Stimulated activated naive CD8-positive, alpha-beta T cell treated with anti-CD3 and anti-CD28 coated beads, Interleukin-15, amount 100 ng/mL, for 72 hours (primary cell): Measurements from ENCODE around the gene VASN.
"Not testable (repeated sequence)": the region's sequence is repeated elsewhere in the genome, so short reads cannot be mapped to it uniquely, and the experiment has no call there.

Experiments used
- ATAC-seq: fragments of 150-1000 bp; cut with Tn5 transposase; 2 replicates; pipeline ENCODE4 v1.10.0; 2021; ENCODE audit warnings: mild to moderate bottlenecking, moderate library complexity
- DNase-seq, 2 donors: peaks; one replicate each; pipeline ENCODE4 v3.0.0; 2021 to 2022
- H3K27ac Mint-ChIP-seq, 2 donors: one replicate each; pipeline ENCODE4 v1.8.0; 2022; ENCODE audit warnings: mild to moderate bottlenecking in 2 of 2, mixed read lengths in 2 of 2, moderate library complexity in 2 of 2
- H3K27me3 Mint-ChIP-seq: one replicate; pipeline ENCODE4 v1.8.0; 2022; ENCODE audit warnings: mixed read lengths
- H3K4me1 Mint-ChIP-seq: one replicate; pipeline ENCODE4 v1.8.0; 2022; ENCODE audit warnings: mild to moderate bottlenecking, mixed read lengths
- H3K4me3 Mint-ChIP-seq, 2 donors: one replicate each; pipeline ENCODE4 v1.8.0; 2022; ENCODE audit warnings: mild to moderate bottlenecking in 2 of 2, mixed read lengths in 2 of 2, moderate library complexity in 1 of 2
- H3K9me3 Mint-ChIP-seq, 2 donors: one replicate each; pipeline ENCODE4 v1.8.0; 2022; ENCODE audit warnings: mixed read lengths in 2 of 2

The VASN gene

GRCh38 chr16:4333308-4333638, 38.4 kb upstream of the VASN start:
- ATAC-seq: no peak
- Mint-ChIP-seq H3K27ac (peak overlapping the region in 1 of 2 donors; percentile 63), H3K9me3 (no peaks in the 10 kb centered on the region), H3K27me3 (peaks cover 4% of the 10 kb centered on the region), H3K4me1 (peaks cover 5% of the 10 kb centered on the region), H3K4me3 (no peak overlapping the region)
- no peak for DNase-seq

- H3K27me3 Mint-ChIP-seq, DNase-seq, H3K9me3 Mint-ChIP-seq, H3K4me3 Mint-ChIP-seq, H3K27ac Mint-ChIP-seq, H3K4me1 Mint-ChIP-seq, ATAC-seq: not testable (repeated sequence)
Measured at GRCh38 chr16:4333714-4334113, 37.9 kb upstream of the VASN start.

GRCh38 chr16:4334724-4335495, 36.7 kb upstream of the VASN start:
- Mint-ChIP-seq H3K27me3 (no peaks in the 10 kb centered on the region), H3K27ac (no peak overlapping the region)
- no peak for ATAC-seq

GRCh38 chr16:4336701-4337539, 34.7 kb upstream of the VASN start:
- DNase-seq (no peak), ATAC-seq (peak; percentile 26)
- Mint-ChIP-seq H3K4me3 (no peak overlapping the region), H3K9me3 (no peaks in the 10 kb centered on the region), H3K27ac (no peak overlapping the region), H3K4me1 (no peaks in the 10 kb centered on the region), H3K27me3 (no peaks in the 10 kb centered on the region)

More at GRCh38 chr16:4334724-4335495, 36.7 kb upstream of the VASN start:
- H3K9me3 Mint-ChIP-seq: no peaks in the 10 kb centered on the region
- no peak overlapping the region for H3K4me3 Mint-ChIP-seq
- no peak for DNase-seq
- no peaks in the 10 kb centered on the region for H3K4me1 Mint-ChIP-seq

- Mint-ChIP-seq H3K4me3 (no peak overlapping the region), H3K4me1 (no peaks in the 10 kb centered on the region), H3K27ac (peak overlapping the region in 1 of 2 donors; percentile 67), H3K9me3 (no peaks in the 10 kb centered on the region), H3K27me3 (no peaks in the 10 kb centered on the region)
- DNase-seq (no peak), ATAC-seq (peak; percentile 12)
Measured at GRCh38 chr16:4337540-4338088, 34.0 kb upstream of the VASN start.

GRCh38 chr16:4338125-4338582, 33.5 kb upstream of the VASN start:
- Mint-ChIP-seq H3K4me3 (no peak overlapping the region), H3K27me3 (no peaks in the 10 kb centered on the region), H3K27ac (peak overlapping the region in 1 of 2 donors; percentile 67), H3K9me3 (no peaks in the 10 kb centered on the region), H3K4me1 (no peaks in the 10 kb centered on the region)
- ATAC-seq: peak; percentile 13
- DNase-seq: no peak

GRCh38 chr16:4338712-4339299, 32.8 kb upstream of the VASN start:
- no peak for DNase-seq
- Mint-ChIP-seq H3K4me1 (peaks cover 2% of the 10 kb centered on the region), H3K27ac (no peak overlapping the region), H3K9me3 (no peaks in the 10 kb centered on the region), H3K4me3 (no peak overlapping the region), H3K27me3 (no peaks in the 10 kb centered on the region)
- ATAC-seq: no peak

GRCh38 chr16:4339455-4339854, 32.2 kb upstream of the VASN start:
- no peak overlapping the region for H3K4me3 Mint-ChIP-seq

GRCh38 chr16:4339909-4340308, 31.7 kb upstream of the VASN start:
- H3K4me3 Mint-ChIP-seq: no peak overlapping the region
- DNase-seq: no peak
- no peaks in the 10 kb centered on the region for H3K9me3 Mint-ChIP-seq
- no peaks in the 10 kb centered on the region for H3K27me3 Mint-ChIP-seq
- ATAC-seq: no peak
- no peak overlapping the region for H3K27ac Mint-ChIP-seq
- H3K4me1 Mint-ChIP-seq: peaks cover 4% of the 10 kb centered on the region

More at GRCh38 chr16:4339455-4339854, 32.2 kb upstream of the VASN start:
- no peaks in the 10 kb centered on the region for H3K27me3 Mint-ChIP-seq
- DNase-seq (no peak), ATAC-seq (no peak)
- peaks cover 4% of the 10 kb centered on the region for H3K4me1 Mint-ChIP-seq
- H3K9me3 Mint-ChIP-seq: no peaks in the 10 kb centered on the region
- no peak overlapping the region for H3K27ac Mint-ChIP-seq

GRCh38 chr16:4340443-4340842, 31.2 kb upstream of the VASN start:
- ATAC-seq (no peak), DNase-seq (no peak)
- Mint-ChIP-seq H3K27me3 (no peaks in the 10 kb centered on the region), H3K4me3 (no peak overlapping the region), H3K27ac (no peak overlapping the region), H3K4me1 (peaks cover 4% of the 10 kb centered on the region), H3K9me3 (no peaks in the 10 kb centered on the region)

- Mint-ChIP-seq H3K9me3 (no peaks in the 10 kb centered on the region), H3K27ac (no peak overlapping the region), H3K4me3 (no peak overlapping the region), H3K27me3 (no peaks in the 10 kb centered on the region), H3K4me1 (peaks cover 4% of the 10 kb centered on the region)
- no peak for ATAC-seq
- DNase-seq: no peak
Measured at GRCh38 chr16:4341250-4341649, 30.4 kb upstream of the VASN start.

GRCh38 chr16:4342866-4343744, 28.5 kb upstream of the VASN start:
- ATAC-seq: no peak
- Mint-ChIP-seq H3K4me3 (no peak overlapping the region), H3K27ac (peak overlapping the region in 1 of 2 donors; percentile 93), H3K4me1 (peaks cover 15% of the 10 kb centered on the region), H3K9me3 (no peaks in the 10 kb centered on the region), H3K27me3 (no peaks in the 10 kb centered on the region)
- no peak for DNase-seq

- not testable (repeated sequence) for H3K27me3 Mint-ChIP-seq, DNase-seq, H3K9me3 Mint-ChIP-seq, ATAC-seq, H3K4me3 Mint-ChIP-seq, H3K27ac Mint-ChIP-seq
- H3K4me1 Mint-ChIP-seq: peaks cover 23% of the 10 kb centered on the region
Measured at GRCh38 chr16:4344300-4344982, 27.2 kb upstream of the VASN start.

- Mint-ChIP-seq H3K9me3 (no peaks in the 10 kb centered on the region), H3K4me3 (no peak overlapping the region), H3K4me1 (peaks cover 28% of the 10 kb centered on the region)
Measured at GRCh38 chr16:4344983-4345835, 26.4 kb upstream of the VASN start.

More at GRCh38 chr16:4344983-4345835, 26.4 kb upstream of the VASN start:
- Mint-ChIP-seq H3K27me3 (no peaks in the 10 kb centered on the region), H3K27ac (no peak overlapping the region)
- ATAC-seq: no peak
- no peak for DNase-seq
